GM12892 (cell line): Measurements from ENCODE around the gene DES.

Source experiments
- POLR2A ChIP-seq: IDR thresholded peaks from 2 replicates; pipeline ENCODE4 v1.6.1; 2011; ENCODE audit warnings: low read depth, low read length, control low read depth
- POLR2AphosphoS5 ChIP-seq: IDR thresholded peaks from 2 replicates; pipeline ENCODE4 v1.6.1; 2011; ENCODE audit warnings: low read depth, low read length, control low read depth

GRCh38 chr2:219410390-219410789 is 7.8 kb upstream of the DES start:
- TF ChIP-seq POLR2A (no peak), POLR2AphosphoS5 (no peak)
